SU-DHL-6 (cell line): ENCODE measurements around the gene PHF13.

ENCODE experiments used
- EZH2phosphoT487 ChIP-seq: fragments of 200-600 bp; sonication (generic), shearing (Covaris generic); conservative IDR thresholded peaks from 2 replicates; pipeline ENCODE4 v1.6.1; 2018; ENCODE audit warnings: mild to moderate bottlenecking, antibody characterized with exemption, low read length, moderate library complexity, mixed read lengths
- TF ChIP-seq, protein P1 (sequence below): fragments of 200-600 bp; sonication (generic); IDR thresholded peaks from one replicate; pipeline ENCODE4 v1.5.1; 2017; ENCODE audit warnings: antibody characterized with exemption, mild to moderate bottlenecking, low read length, moderate library complexity; ENCODE audit not compliant: insufficient read depth, poor library complexity, severe bottlenecking

DNA sequence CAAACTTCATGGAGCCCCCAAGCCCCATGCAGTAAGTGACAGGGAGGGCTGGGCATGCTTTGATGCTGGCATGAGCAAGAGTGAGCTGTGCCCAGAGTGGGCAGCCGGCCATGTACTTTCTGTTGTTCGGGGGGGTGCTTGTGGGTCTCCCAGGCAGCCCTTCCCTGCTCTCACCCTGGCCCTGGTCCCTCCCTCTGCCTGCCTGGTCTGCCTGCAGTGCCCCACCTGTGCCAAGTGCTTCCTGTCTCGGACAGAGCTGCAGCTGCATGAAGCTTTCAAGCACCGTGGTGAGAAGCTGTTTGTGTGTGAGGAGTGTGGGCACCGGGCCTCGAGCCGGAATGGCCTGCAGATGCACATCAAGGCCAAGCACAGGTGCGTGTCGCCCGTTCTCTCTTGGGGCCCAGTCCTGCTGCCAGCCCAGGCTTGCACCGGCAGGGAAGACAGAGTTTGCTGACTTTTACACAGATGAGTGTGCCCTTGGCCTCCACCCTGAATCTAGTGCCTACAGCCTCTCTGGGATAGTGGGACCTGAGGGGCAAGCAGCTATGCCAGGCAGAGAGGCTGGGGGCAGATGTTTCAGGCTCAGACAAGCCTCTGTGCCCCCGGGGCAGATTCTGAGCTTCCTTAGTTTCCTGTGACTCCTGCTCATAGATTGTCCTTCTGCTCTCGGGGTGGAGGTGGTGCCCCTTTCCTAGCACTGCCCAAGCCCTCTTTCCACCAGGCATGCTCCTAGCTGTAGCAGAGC lies 26.1 kb upstream of the PHF13 start:
- TF ChIP-seq, protein P1, sequence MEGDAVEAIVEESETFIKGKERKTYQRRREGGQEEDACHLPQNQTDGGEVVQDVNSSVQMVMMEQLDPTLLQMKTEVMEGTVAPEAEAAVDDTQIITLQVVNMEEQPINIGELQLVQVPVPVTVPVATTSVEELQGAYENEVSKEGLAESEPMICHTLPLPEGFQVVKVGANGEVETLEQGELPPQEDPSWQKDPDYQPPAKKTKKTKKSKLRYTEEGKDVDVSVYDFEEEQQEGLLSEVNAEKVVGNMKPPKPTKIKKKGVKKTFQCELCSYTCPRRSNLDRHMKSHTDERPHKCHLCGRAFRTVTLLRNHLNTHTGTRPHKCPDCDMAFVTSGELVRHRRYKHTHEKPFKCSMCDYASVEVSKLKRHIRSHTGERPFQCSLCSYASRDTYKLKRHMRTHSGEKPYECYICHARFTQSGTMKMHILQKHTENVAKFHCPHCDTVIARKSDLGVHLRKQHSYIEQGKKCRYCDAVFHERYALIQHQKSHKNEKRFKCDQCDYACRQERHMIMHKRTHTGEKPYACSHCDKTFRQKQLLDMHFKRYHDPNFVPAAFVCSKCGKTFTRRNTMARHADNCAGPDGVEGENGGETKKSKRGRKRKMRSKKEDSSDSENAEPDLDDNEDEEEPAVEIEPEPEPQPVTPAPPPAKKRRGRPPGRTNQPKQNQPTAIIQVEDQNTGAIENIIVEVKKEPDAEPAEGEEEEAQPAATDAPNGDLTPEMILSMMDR: no peak
- no peak for TF ChIP-seq EZH2phosphoT487
